Neutrophil (primary cell): ENCODE data around the gene CTSO.

ENCODE experiments used
- H3K27ac ChIP-seq: fragments of 200-600 bp; sonication (generic); 2 replicates; pipeline ENCODE4 v1.5.1; 2016; ENCODE audit warnings: mild to moderate bottlenecking, moderate library complexity
- H3K27me3 ChIP-seq: fragments of 200-600 bp; sonication (generic); 2 replicates; pipeline ENCODE4 v1.6.0; 2016; ENCODE audit warnings: mild to moderate bottlenecking
- H3K36me3 ChIP-seq: fragments of 200-600 bp; sonication (generic); 2 replicates; pipeline ENCODE4 v1.5.1; 2017
- H3K4me1 ChIP-seq, 2 experiments: fragments of 200-600 bp in 1 of 2; sonication (generic) in 1 of 2; 1 replicate in 1 of 2; 2 replicates in 1 of 2; pipeline versions ENCODE4 v1.5.1 to v1.6.1; 2013 to 2016; ENCODE audit warnings: low read depth in 1 of 2, low read length in 1 of 2, mild to moderate bottlenecking in 1 of 2, moderate library complexity in 1 of 2; ENCODE audit not compliant: control insufficient read depth in 1 of 2, insufficient read depth in 1 of 2
- H3K4me3 ChIP-seq, 2 experiments: fragments of 200-600 bp in 1 of 2; sonication (generic) in 1 of 2; 1 replicate in 1 of 2; 2 replicates in 1 of 2; pipeline ENCODE4 v1.5.1; 2013 to 2016; ENCODE audit warnings: low read depth in 1 of 2, low read length in 1 of 2, mild to moderate bottlenecking in 1 of 2, moderate library complexity in 1 of 2
- H3K9me3 ChIP-seq: fragments of 200-600 bp; sonication (generic); 2 replicates; pipeline ENCODE4 v1.5.1; 2016
- TF ChIP-seq, protein P1 (sequence below): fragments of 200-600 bp; sonication (generic); IDR thresholded peaks from 2 replicates; pipeline ENCODE4 v1.5.1; 2016; ENCODE audit warnings: antibody characterized with exemption

Gene CTSO

DNA sequence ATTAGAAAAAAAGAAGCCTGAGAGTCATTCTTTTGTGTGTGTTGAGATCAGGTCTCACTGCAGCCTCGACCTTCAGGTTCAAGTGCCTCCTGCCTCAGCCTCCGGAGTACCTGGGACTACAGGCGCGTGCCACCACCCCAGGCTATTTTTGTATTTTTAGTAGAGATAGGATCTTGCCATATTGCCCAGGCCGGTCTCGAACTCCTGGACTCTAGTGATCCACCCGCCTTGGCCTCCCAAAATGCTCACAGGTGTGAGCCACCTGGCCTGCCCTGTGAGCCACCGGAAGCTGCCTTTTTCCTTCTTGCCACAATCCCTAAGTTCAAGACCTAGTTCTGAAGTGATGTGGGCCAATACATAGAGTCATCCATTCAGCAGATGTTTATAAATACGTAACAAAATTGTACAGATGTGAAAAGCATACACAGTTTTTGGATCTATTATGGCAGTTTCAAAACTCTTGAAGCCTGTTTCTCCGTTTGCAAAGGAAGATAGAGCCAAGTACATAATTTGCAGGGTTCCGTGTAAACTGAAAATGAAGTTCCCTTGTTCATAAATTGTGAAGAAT, 536 bp upstream of the CTSO start:
- TF ChIP-seq, protein P1, sequence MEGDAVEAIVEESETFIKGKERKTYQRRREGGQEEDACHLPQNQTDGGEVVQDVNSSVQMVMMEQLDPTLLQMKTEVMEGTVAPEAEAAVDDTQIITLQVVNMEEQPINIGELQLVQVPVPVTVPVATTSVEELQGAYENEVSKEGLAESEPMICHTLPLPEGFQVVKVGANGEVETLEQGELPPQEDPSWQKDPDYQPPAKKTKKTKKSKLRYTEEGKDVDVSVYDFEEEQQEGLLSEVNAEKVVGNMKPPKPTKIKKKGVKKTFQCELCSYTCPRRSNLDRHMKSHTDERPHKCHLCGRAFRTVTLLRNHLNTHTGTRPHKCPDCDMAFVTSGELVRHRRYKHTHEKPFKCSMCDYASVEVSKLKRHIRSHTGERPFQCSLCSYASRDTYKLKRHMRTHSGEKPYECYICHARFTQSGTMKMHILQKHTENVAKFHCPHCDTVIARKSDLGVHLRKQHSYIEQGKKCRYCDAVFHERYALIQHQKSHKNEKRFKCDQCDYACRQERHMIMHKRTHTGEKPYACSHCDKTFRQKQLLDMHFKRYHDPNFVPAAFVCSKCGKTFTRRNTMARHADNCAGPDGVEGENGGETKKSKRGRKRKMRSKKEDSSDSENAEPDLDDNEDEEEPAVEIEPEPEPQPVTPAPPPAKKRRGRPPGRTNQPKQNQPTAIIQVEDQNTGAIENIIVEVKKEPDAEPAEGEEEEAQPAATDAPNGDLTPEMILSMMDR = no peak
- no peaks in the 10 kb centered on the region for H3K9me3 ChIP-seq
- peak overlapping the region; percentile 62 to 67 for H3K4me3 ChIP-seq
- no peaks in the 10 kb centered on the region for H3K36me3 ChIP-seq
- peaks cover 7% of the 10 kb centered on the region for H3K27me3 ChIP-seq
- H3K27ac ChIP-seq = no peak overlapping the region
- peaks cover 0 to 3% of the 10 kb centered on the region in 2 experiments for H3K4me1 ChIP-seq

DNA sequence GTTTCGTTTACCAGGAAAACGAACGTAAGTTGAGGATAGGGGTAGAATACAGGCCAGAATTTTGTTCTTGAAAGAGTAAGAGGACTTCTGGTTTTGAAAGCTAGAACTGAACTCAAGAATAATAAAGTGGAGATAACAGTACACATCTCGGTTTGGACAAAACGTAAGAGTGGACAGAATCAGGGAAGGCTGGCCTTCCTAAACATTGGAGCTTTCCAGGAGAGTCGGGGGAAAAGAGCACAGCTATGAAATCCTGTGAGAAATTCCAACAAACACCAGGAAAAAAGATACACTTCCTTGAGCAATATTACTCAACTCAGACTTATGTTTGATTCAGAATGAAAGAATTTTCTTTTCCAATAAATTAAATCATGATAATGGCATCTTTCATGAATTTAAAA, 1.2 kb downstream of the CTSO start:
- Histone ChIP-seq H3K36me3 (no peaks in the 10 kb centered on the region), H3K27ac (no peak overlapping the region), H3K4me3 (no peak overlapping the region), H3K9me3 (no peaks in the 10 kb centered on the region), H3K4me1 (peaks cover 0 to 3% of the 10 kb centered on the region in 2 experiments), H3K27me3 (peaks cover 7% of the 10 kb centered on the region)
- TF ChIP-seq, protein P1 = no peak

DNA sequence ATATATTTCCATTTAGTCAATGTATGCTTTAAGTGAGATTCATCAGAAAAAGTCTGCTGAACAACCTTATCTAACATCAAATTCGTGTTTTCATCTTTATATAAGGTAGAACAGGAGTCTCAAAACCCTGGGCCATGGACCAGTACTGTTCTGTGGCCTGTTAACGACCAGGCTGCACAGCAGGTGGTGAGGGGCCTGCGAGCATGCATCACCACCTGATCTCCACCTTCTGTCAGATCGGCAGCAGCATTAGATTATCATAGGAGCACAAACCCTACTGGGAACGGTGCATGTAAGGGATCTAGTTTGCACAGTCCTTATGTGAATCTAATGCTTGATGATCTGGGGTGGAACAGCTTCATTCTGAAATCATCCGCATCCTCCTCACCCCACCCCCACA, 3.2 kb downstream of the CTSO start:
- Histone ChIP-seq H3K4me1 (peaks cover 0 to 3% of the 10 kb centered on the region in 2 experiments), H3K4me3 (no peak overlapping the region), H3K36me3 (no peaks in the 10 kb centered on the region), H3K27ac (no peak overlapping the region), H3K9me3 (no peaks in the 10 kb centered on the region), H3K27me3 (peaks cover 4% of the 10 kb centered on the region)
- TF ChIP-seq, protein P1 = no peak

DNA sequence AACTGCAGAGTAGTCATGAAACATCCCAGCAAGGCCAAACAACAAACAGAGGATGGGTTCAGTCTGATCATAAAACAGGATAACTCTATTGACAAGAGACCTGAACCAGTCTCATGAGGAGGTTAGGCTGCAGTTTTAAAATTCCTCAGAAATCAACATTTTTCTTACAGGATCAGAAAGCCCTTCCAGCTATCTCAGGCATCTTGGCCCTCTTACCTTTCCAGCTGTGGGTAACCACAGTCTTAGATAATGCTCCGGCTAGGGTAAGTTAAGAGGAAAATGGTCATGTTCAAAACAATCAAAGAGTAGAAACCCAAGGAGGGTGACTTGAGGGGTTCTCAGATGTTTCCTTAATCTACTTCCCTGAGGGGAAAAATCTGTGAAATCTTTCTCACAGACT, 5.1 kb downstream of the CTSO start:
- no peaks in the 10 kb centered on the region for H3K9me3 ChIP-seq

DNA sequence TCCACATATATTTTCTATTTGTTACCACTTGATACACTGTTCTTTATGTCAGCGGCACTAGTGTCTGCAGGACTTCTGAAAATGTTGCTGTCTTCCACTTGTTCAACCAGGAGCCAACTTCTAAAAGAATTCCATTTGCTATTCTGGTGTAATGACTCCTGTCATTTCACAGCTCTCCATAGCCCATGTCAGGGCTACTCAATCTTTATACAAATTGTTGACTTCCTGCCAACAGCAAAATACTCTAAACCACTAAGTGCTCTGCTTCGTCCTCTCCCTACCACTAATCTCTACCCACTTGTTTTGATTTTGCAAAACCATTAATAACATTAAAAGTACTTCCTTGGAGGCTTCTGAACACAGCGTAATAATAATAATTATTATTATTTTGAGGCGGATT, 7.2 kb downstream of the CTSO start:
- no peaks in the 10 kb centered on the region for H3K27me3 ChIP-seq
- H3K36me3 ChIP-seq = no peaks in the 10 kb centered on the region
- no peaks in the 10 kb centered on the region for H3K4me1 ChIP-seq
- TF ChIP-seq, protein P1 = no peak
- H3K4me3 ChIP-seq = no peak overlapping the region
- no peaks in the 10 kb centered on the region for H3K9me3 ChIP-seq
- no peak overlapping the region for H3K27ac ChIP-seq

More for the DNA sequence above, 5.1 kb downstream of the CTSO start:
- Histone ChIP-seq H3K27me3 (no peaks in the 10 kb centered on the region), H3K27ac (no peak overlapping the region), H3K36me3 (no peaks in the 10 kb centered on the region), H3K4me3 (no peak overlapping the region), H3K4me1 (no peaks in the 10 kb centered on the region)
- TF ChIP-seq, protein P1 = no peak
